K562 (cell line): ENCODE measurements around the gene NMT1. TPM values are rescaled to one million over a fixed set of nuclear protein-coding genes. Genes with fewer than 3 reads are reported as not detected.

Source experiments
- ATAC-seq: fragments of 200-7000 bp; cut with Tn5 transposase; 3 replicates; pipeline ENCODE4 v1.9.1; 2020; ENCODE audit warnings: moderate library complexity
- BruUV-seq: library from RNA; stranded (reverse); fragments of 400-500 nt; replicated peaks from 2 replicates; lab custom pipeline; 2021; lab: Mats Ljungman, UMichigan
- CTCF ChIA-PET: fragments of 300-600 bp; formaldehyde crosslinking; extraction: SDS; loops from one replicate; lab custom pipeline; 2021; ENCODE audit warnings: low intra/inter-chr PET ratio; lab: Yijun Ruan, JAX
- POLR2A ChIA-PET: fragments of 300-600, 350-650 bp; sonication (Branson Sonifier 250); formaldehyde crosslinking; extraction: SDS; loops from one replicate; lab custom pipeline; 2021; ENCODE audit warnings: antibody characterized with exemption, inconsistent platforms; lab: Yijun Ruan, JAX
- DNase-seq, 4 experiments: peaks; one replicate each; pipeline versions ENCODE4 v3.0.0 to v3.0.0-alpha.2; 2011 to 2018; ENCODE audit warnings: low spot score in 3 of 4, mixed read lengths in 3 of 4; ENCODE audit errors: extremely low read depth in 1 of 4
- FAIRE-seq: peaks from 2 replicates; lab custom pipeline; 2011; peaks lifted over from hg19 to GRCh38; lab: Jason Lieb, UNC
- H2AFZ ChIP-seq: 2 replicates; pipeline ENCODE4 v1.6.0; 2011; ENCODE audit warnings: low read depth, low read length, control low read depth, inconsistent platforms
- H3K27ac ChIP-seq: fragments of 200-600 bp; 3 replicates; pipeline ENCODE4 v1.8.0; 2011; ENCODE audit warnings: low read depth, mild to moderate bottlenecking, control low read depth, inconsistent platforms, low read length, moderate library complexity, mixed read lengths; ENCODE audit errors: extremely low read depth
- H3K27me3 ChIP-seq, 2 experiments: fragments of 300-600 bp in 1 of 2; 2 replicates in 1 of 2; 3 replicates in 1 of 2; pipeline versions ENCODE4 v1.6.0 to v1.8.0; 2011; ENCODE audit warnings: inconsistent platforms in 2 of 2, low read length in 2 of 2, mild to moderate bottlenecking in 1 of 2, mixed read lengths in 1 of 2, moderate library complexity in 1 of 2; ENCODE audit not compliant: control insufficient read depth in 2 of 2, insufficient read depth in 2 of 2
- H3K36me3 ChIP-seq: fragments of 300-600 bp; 3 replicates; pipeline ENCODE4 v1.8.0; 2011; ENCODE audit warnings: mild to moderate bottlenecking, low read length, inconsistent platforms; ENCODE audit not compliant: control insufficient read depth, insufficient read depth
- H3K4me1 ChIP-seq, 2 experiments: fragments of 200-600 bp in 1 of 2; replicated peaks in 1 of 2; 2 replicates in 1 of 2; 3 replicates in 1 of 2; pipeline versions ENCODE4 v1.5.1 to v1.8.0; 2011; ENCODE audit warnings: inconsistent platforms in 2 of 2, low read length in 2 of 2, mild to moderate bottlenecking in 1 of 2, mixed read lengths in 1 of 2, moderate library complexity in 1 of 2; ENCODE audit not compliant: control insufficient read depth in 2 of 2, insufficient read depth in 2 of 2
- H3K4me2 ChIP-seq: 2 replicates; pipeline ENCODE4 v1.6.1; 2011; ENCODE audit warnings: low read length, control low read depth, inconsistent platforms, mixed read lengths; ENCODE audit not compliant: insufficient read depth
- H3K4me3 ChIP-seq: fragments of 200-600 bp; sonication (generic), shearing (Covaris generic); 2 replicates; pipeline ENCODE4 v1.5.1; 2016; ENCODE audit warnings: control low read depth, inconsistent platforms
- H3K79me2 ChIP-seq: fragments of 200-600 bp; 3 replicates; pipeline ENCODE4 v1.8.0; 2011; ENCODE audit warnings: low read length, inconsistent platforms; ENCODE audit not compliant: control insufficient read depth, insufficient read depth
- H3K9ac ChIP-seq, 2 experiments: 2 replicates each; pipeline versions ENCODE4 v1.6.0 to v1.6.1; 2011; ENCODE audit warnings: low read depth in 2 of 2, low read length in 2 of 2, control low read depth in 1 of 2, inconsistent platforms in 1 of 2, mild to moderate bottlenecking in 1 of 2, mixed read lengths in 1 of 2; ENCODE audit not compliant: insufficient read depth in 1 of 2
- H3K9me1 ChIP-seq: one replicate; pipeline ENCODE4 v1.6.0; 2011; ENCODE audit warnings: inconsistent platforms, mild to moderate bottlenecking, low read length, moderate library complexity; ENCODE audit not compliant: control insufficient read depth, insufficient read depth
- H3K9me3 ChIP-seq: replicated peaks from 2 replicates; pipeline ENCODE4 v1.5.1; 2011; ENCODE audit warnings: low read depth, low read length, inconsistent platforms; ENCODE audit not compliant: control insufficient read depth, insufficient read depth
- H4K20me1 ChIP-seq: replicated peaks from 2 replicates; pipeline ENCODE4 v1.6.1; 2011; ENCODE audit warnings: low read length, inconsistent platforms, mixed read lengths; ENCODE audit not compliant: control insufficient read depth, insufficient read depth
- GABPB2 ChIP-seq: fragments of 250-450 bp; sonication (Bioruptor Pico); conservative IDR thresholded peaks from 2 replicates; pipeline ENCODE4 v1.5.1; 2021; ENCODE audit warnings: mild to moderate bottlenecking
- SRSF9 ChIP-seq: fragments of 200-400 bp; formaldehyde crosslinking; IDR thresholded peaks from 2 replicates; pipeline ENCODE4 v1.6.1; 2017; ENCODE audit warnings: low read depth, low read length, borderline replicate concordance
- TAL1 ChIP-seq: fragments of 450-650 bp; IDR thresholded peaks from 2 replicates; pipeline ENCODE4 v1.6.1; 2016; ENCODE audit warnings: mild to moderate bottlenecking
- ZHX1 ChIP-seq: fragments of 150-350 bp; conservative IDR thresholded peaks from 2 replicates; pipeline ENCODE4 v1.6.1; 2014; ENCODE audit warnings: low read length
- ZMIZ1 ChIP-seq, 2 experiments: fragments of 150-350 bp in 1 of 2; IDR thresholded peaks; 2 replicates each; pipeline ENCODE4 v1.6.1; 2012 to 2016; ENCODE audit warnings: low read depth in 2 of 2, low read length in 2 of 2, mild to moderate bottlenecking in 1 of 2, moderate library complexity in 1 of 2
- ZNF224 ChIP-seq: sonication (generic); formaldehyde crosslinking; IDR thresholded peaks from 2 replicates; pipeline ENCODE4 v1.8.0; 2022; ENCODE audit warnings: mild to moderate bottlenecking, missing genetic modification reagents
- ZNF407 ChIP-seq: fragments of 450-650 bp; IDR thresholded peaks from 2 replicates; pipeline ENCODE4 v1.6.1; 2016; ENCODE audit warnings: low read depth
- ZNF695 ChIP-seq: fragments of 450-650 bp; formaldehyde crosslinking; IDR thresholded peaks from 2 replicates; pipeline ENCODE4 v1.4.0; 2020; ENCODE audit warnings: mild to moderate bottlenecking, moderate library complexity
- WGBS: fragments of 100-300 bp; shearing (Covaris generic); methylation state at CpG from one replicate; pipeline ENCODE4 v1.1.6; 2016; ENCODE audit warnings: low coverage, mixed read lengths; ENCODE audit not compliant: insufficient coverage; ENCODE audit errors: missing lambda C conversion rate; 5-methylcytosine and 5-hydroxymethylcytosine counted together
- in situ Hi-C: fragments of 300-500 bp; cut with MboI; formaldehyde crosslinking; loops from 4 replicates; pipeline ENCODE4 v1.15.0; 2018; ENCODE audit warnings: inconsistent platforms, mixed read lengths
- intact Hi-C: fragments of 100-400 bp; cut with micrococcal nuclease; formaldehyde crosslinking; loops from 2 replicates; pipeline ENCODE4 v1.14.2; 2022
- polyA plus RNA-seq, 8 experiments: library from polyadenylated mRNA; depleted of rRNA in 4 of 8; stranded (reverse) in 5 of 8; unstranded in 3 of 8; fragments of >200 nt; fragmentation: Nextera tagmentation in 2 of 8; fragmentation: Illumina TruSeq in 1 of 8; extraction: Ambion mirVana in 2 of 8; extraction: Trizol in 1 of 8; gene quantifications; 2 replicates each; pipeline versions ENCODE4 v1.2.1 to v1.2.3, GENCODE V29; 2011 to 2014; ENCODE audit warnings: inconsistent platforms in 1 of 8, missing spikeins in 1 of 8
- total RNA-seq, 7 experiments: library from RNA; depleted of rRNA in 6 of 7; stranded (reverse); fragments of >200 nt in 6 of 7; fragmentation: Illumina TruSeq in 2 of 7; extraction: Trizol in 2 of 7; gene quantifications; 2 replicates each; pipeline versions ENCODE4 v1.2.1 to v1.2.3, GENCODE V29; 2011 to 2021; ENCODE audit warnings: low replicate concordance in 1 of 7

NMT1 gene
- total and polyA plus RNA-seq, 9 of the 15 experiments (the other 6 are each of a cell fraction or from before 2014, with no cell fraction given), result 86.7 to 569 (median 213) TPM

- Histone ChIP-seq H3K9me1 (no peaks in the 10 kb centered on the region), H3K27ac (no peak overlapping the region), H3K36me3 (peaks cover 92% of the 10 kb centered on the region), H3K4me2 (no peak overlapping the region), H3K4me1 (no peaks in the 10 kb centered on the region), H3K79me2 (no peaks in the 10 kb centered on the region), H2AFZ (no peak overlapping the region), H3K4me3 (no peak overlapping the region), H4K20me1 (peaks cover 5% of the 10 kb centered on the region; the same call in 1 of the 2 replicates), H3K9me3 (no peaks in the 10 kb centered on the region), H3K9ac (no peak overlapping the region), H3K27me3 (no peaks in the 10 kb centered on the region)
- WGBS, result 92% methylated on average over 6 of the region's 6 CpGs
- in situ Hi-C loops, result no loop called here
- ChIA-PET POLR2A (interaction anchor here (1.6 kb wide), 1 partner anchor 32 kb away, joined by 3 read pairs; the partner anchor contains the start of gene NMT1), CTCF (no interaction called here)
- no TSS peak for BruUV-seq
- no peak for ATAC-seq
- DNase-seq, result no peak
- FAIRE-seq, result no peak
- intact Hi-C loops, result no loop called here
- TF ChIP-seq ZMIZ1 (IDR thresholded peaks at IDR 0.05; ENCODE audit: low read depth in 2 of 2, low read length in 2 of 2) (no peak), ZHX1 (no peak), GABPB2 (no peak), ZNF695 (CRISPR knock-in tag) (no peak), ZNF407 (no peak), TAL1 (no peak), SRSF9 (no peak), ZNF224 (no peak)
These were observed 31.9 kb downstream of the NMT1 start for GRCh38 chr17:45092911-45093430.
